Retinal pigment epithelial cell (primary cell): ENCODE results near the gene RNF183.

Experiments
- DNase-seq: peaks from one replicate; pipeline ENCODE4 v3.0.0-alpha.2; 2010; ENCODE audit warnings: low read depth
- H3K4me3 ChIP-seq: 2 replicates; pipeline ENCODE4 v1.5.1; 2011; ENCODE audit warnings: mild to moderate bottlenecking, low read length, control low read depth, moderate library complexity
- CTCF ChIP-seq: conservative IDR thresholded peaks from 2 replicates; pipeline ENCODE4 v1.5.1; 2011; ENCODE audit warnings: low read depth, low read length, control low read depth, inconsistent platforms

The RNF183 gene

GRCh38 chr9:113302792-113303418, at the start of gene RNF183:
RNF183 (minus strand) TSS chr9:113303376; CDS start chr9:113298184, 5,192 bp downstream.
- DNase-seq, result no peak
- H3K4me3 ChIP-seq, result no peak within 1 kb of the TSS
- TF ChIP-seq CTCF, result no peak

- no peak overlapping the region for H3K4me3 ChIP-seq
- DNase-seq, result no peak
- no peak for TF ChIP-seq CTCF
Measured at GRCh38 chr9:113352411-113352810, 49.2 kb upstream of the RNF183 start.

GRCh38 chr9:113352006-113352405, 48.8 kb upstream of the RNF183 start:
- no peak overlapping the region for H3K4me3 ChIP-seq
- TF ChIP-seq CTCF, result no peak
- DNase-seq, result no peak

GRCh38 chr9:113350937-113351336, 47.8 kb upstream of the RNF183 start:
- H3K4me3 ChIP-seq, result no peak overlapping the region
- DNase-seq, result no peak
- no peak for TF ChIP-seq CTCF

- TF ChIP-seq CTCF, result no peak
- DNase-seq, result no peak
- H3K4me3 ChIP-seq, result peak overlapping the region; percentile 37
Measured at GRCh38 chr9:113350107-113350661, 47.0 kb upstream of the RNF183 start.

- peak within 1 kb of the TSS; percentile 37 for H3K4me3 ChIP-seq
- no peak for DNase-seq
- TF ChIP-seq CTCF, result no peak
Measured at GRCh38 chr9:113349445-113350094, 46.4 kb upstream of the RNF183 start, which contains the start of gene BSPRY. BSPRY (plus strand) TSS chr9:113349541; CDS start chr9:113349580, 39 bp downstream.

GRCh38 chr9:113349066-113349444, 45.9 kb upstream of the RNF183 start:
- TF ChIP-seq CTCF, result no peak
- no peak overlapping the region for H3K4me3 ChIP-seq
- no peak for DNase-seq
